ENCODE measurements around the gene CCL21.

DNA sequence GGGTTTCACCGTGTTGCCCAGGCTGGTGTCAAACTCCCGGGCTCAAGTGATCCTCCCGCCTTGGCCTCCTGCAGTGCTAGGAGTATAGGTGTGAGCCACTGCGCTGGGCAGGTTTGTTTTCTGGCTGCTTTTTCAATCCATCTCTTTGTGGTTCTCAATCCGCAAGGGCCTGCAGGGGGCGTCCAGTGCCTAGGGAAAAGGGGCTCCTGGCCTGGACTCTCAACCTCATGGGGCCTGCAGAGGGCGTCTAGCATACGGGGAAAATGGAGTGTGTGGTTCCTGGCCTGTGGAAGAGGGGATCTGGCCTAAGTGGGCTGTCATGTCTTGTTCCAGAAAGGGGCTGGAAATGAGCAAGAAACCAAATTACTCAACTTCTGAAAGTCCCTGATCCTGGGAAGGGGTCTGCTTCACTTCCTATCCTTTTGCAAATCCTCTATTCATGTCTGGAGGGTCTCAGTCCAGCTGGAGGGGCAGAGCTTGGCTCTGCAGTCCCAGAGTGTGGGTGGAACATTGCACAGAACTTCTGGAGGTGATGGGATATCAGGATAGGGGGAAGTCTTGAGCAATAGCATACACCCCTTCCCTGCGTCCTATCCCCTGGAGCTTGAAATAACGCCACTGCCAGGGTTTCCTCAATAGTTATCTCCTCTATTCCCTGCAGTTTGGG, 34.8 kb downstream of the CCL21 start:
- TF ChIP-seq YY1 (IDR thresholded peaks at IDR 0.05; ENCODE audit: low read depth) (no peak), MAX (IDR thresholded peaks at IDR 0.05) (no peak), FOXM1 (IDR thresholded peaks at IDR 0.05; ENCODE audit: borderline replicate concordance, low read depth) (no peak), EP300 (IDR thresholded peaks at IDR 0.05; ENCODE audit: borderline replicate concordance) (no peak), CREB1 (IDR thresholded peaks at IDR 0.05; ENCODE audit: low read depth) (no peak), RAD21 (IDR thresholded peaks at IDR 0.05; ENCODE audit: low read depth) (peak; percentile 74)
- TF ChIP-seq, protein P1, sequence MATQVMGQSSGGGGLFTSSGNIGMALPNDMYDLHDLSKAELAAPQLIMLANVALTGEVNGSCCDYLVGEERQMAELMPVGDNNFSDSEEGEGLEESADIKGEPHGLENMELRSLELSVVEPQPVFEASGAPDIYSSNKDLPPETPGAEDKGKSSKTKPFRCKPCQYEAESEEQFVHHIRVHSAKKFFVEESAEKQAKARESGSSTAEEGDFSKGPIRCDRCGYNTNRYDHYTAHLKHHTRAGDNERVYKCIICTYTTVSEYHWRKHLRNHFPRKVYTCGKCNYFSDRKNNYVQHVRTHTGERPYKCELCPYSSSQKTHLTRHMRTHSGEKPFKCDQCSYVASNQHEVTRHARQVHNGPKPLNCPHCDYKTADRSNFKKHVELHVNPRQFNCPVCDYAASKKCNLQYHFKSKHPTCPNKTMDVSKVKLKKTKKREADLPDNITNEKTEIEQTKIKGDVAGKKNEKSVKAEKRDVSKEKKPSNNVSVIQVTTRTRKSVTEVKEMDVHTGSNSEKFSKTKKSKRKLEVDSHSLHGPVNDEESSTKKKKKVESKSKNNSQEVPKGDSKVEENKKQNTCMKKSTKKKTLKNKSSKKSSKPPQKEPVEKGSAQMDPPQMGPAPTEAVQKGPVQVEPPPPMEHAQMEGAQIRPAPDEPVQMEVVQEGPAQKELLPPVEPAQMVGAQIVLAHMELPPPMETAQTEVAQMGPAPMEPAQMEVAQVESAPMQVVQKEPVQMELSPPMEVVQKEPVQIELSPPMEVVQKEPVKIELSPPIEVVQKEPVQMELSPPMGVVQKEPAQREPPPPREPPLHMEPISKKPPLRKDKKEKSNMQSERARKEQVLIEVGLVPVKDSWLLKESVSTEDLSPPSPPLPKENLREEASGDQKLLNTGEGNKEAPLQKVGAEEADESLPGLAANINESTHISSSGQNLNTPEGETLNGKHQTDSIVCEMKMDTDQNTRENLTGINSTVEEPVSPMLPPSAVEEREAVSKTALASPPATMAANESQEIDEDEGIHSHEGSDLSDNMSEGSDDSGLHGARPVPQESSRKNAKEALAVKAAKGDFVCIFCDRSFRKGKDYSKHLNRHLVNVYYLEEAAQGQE (IDR thresholded peaks at IDR 0.05; ENCODE audit: low read depth), result no peak
- TF ChIP-seq, protein P2, sequence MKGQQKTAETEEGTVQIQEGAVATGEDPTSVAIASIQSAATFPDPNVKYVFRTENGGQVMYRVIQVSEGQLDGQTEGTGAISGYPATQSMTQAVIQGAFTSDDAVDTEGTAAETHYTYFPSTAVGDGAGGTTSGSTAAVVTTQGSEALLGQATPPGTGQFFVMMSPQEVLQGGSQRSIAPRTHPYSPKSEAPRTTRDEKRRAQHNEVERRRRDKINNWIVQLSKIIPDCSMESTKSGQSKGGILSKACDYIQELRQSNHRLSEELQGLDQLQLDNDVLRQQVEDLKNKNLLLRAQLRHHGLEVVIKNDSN (IDR thresholded peaks at IDR 0.05), result no peak
